Fibroblast of villous mesenchyme (primary cell): ENCODE results near the gene HMCN2. TPM values are rescaled to one million over a fixed set of nuclear protein-coding genes. Genes with fewer than 3 reads are reported as not detected.

Experiments
- DNase-seq: peaks from one replicate; pipeline ENCODE4 v3.0.0-alpha.2; 2010; ENCODE audit warnings: low read depth
- H3K4me3 ChIP-seq: 2 replicates; pipeline ENCODE4 v1.5.1; 2011; ENCODE audit warnings: low read depth, mild to moderate bottlenecking, low read length
- CTCF ChIP-seq: IDR thresholded peaks from 2 replicates; pipeline ENCODE4 v1.5.1; 2012; ENCODE audit warnings: low read depth, mild to moderate bottlenecking, low read length; ENCODE audit not compliant: insufficient read depth
- small RNA-seq: library from RNA; depleted of rRNA; stranded (forward); fragments of <200 nt; gene quantifications from one replicate; pipeline ENCODE3, GENCODE V24; 2012
- total RNA-seq: library from RNA; depleted of rRNA; stranded (reverse); fragments of >200 nt; gene quantifications from 2 replicates; pipeline ENCODE4 v1.2.3, GENCODE V29; 2012

HMCN2 gene
- total RNA-seq, 1 donor = not detected

DNA sequence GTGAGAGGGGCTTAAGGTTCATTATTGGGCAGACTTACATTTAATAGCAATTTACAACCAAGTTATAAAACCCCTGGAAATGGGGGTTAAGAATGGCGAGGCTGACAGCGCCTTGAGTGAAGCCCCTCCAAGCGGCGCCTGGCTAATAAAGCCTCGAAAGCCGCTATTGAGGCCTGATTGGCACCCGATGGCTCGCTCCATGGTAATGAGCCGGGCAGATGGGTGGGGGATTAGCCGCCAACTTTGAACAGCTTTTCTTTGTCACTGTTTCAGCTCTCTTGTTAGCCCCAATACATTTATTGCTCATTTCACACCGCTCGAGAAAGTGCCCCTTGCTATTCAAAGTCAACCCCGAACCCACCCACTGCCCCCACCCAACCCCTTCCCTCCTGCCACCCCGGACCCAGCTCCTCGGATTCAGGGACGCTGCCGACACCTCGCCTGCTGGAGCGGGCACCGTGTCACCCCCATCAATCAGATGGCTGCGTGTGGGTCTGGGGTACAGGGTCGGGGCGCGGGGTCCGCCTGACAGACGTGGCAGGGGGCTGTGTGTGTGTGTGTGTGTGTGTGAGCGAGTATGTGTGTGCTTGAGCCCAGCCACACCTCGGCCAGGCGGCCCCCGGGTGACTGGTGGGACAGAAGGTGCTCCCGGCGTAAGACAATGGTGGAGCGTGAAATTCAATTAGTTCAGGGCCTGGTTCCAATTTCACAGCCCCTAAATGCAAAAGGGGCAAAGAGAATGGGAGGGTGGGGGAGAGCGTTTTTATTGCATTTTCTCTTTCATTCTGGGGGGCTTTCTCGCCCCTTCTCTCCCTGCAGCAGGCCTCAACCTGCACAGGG is 213.4 kb downstream of the HMCN2 start:
- no peak overlapping the region for H3K4me3 ChIP-seq
- DNase-seq = no peak
- TF ChIP-seq CTCF = no peak

DNA sequence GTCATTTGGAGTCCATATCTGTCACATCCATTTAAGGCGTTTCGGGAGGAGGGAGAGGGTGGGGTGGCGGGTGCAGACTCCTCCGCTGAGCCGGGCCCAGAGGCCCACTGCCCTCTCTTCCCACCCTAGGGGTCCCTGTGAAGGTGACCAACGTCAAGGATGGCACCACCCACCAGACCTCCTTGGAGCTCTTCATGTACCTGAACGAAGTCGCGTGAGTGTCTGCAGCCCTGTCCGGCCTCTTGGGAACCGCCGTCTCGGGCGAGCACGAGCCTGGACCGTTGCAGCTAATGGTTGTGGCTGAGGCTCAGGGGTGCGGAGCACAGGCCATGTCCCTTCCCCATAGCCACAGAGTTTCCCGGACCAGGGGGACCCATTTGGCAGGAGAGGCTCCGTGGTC is 214.0 kb downstream of the HMCN2 start:
- no peak for TF ChIP-seq CTCF
- no peak overlapping the region for H3K4me3 ChIP-seq
- DNase-seq = no peak

DNA sequence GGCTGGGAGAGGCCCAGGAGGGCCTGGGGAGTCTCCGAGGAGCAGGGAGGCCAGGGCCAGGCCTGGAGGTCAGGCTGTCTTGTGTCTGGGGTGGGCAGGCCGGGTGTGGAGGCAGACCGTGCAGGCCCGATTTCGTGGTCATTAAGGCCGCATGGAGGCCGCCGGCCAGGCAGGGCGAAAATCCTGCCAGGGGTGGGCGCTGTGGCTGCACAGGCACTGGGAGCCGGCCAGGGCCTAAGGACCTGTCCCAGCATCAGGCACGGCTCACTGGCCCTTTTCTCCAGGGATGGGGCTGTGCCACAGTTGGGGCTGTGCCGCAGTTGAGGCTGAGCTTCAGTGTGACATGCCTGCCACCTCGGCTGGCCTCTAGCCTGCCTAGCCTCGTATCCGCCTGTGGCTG is 215.1 kb downstream of the HMCN2 start:
- peak; percentile 6 for TF ChIP-seq CTCF
- no peak for DNase-seq

DNA sequence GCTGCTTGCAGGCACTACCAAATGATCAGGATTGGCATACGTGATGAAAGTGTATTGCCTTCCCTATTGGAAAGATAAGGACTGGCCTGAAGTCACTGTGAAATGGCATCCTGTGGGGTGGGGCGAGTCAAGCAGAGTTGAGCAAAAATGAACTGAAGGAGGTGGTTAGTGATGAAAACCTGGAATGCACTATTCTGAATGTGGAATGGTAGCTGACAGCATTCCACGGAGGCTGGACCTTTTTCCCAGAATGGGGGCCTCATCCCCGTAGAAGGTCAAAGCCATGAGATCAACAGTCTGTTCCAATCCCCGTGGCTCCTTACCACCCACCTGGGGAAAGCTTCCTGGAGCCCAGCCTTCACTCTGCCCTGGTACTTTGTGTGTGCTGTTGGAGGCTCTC is 216.9 kb downstream of the HMCN2 start:
- no peak for DNase-seq
- no peak overlapping the region for H3K4me3 ChIP-seq
- no peak for TF ChIP-seq CTCF

More for the DNA sequence above, 215.1 kb downstream of the HMCN2 start:
- H3K4me3 ChIP-seq = no peak overlapping the region

DNA sequence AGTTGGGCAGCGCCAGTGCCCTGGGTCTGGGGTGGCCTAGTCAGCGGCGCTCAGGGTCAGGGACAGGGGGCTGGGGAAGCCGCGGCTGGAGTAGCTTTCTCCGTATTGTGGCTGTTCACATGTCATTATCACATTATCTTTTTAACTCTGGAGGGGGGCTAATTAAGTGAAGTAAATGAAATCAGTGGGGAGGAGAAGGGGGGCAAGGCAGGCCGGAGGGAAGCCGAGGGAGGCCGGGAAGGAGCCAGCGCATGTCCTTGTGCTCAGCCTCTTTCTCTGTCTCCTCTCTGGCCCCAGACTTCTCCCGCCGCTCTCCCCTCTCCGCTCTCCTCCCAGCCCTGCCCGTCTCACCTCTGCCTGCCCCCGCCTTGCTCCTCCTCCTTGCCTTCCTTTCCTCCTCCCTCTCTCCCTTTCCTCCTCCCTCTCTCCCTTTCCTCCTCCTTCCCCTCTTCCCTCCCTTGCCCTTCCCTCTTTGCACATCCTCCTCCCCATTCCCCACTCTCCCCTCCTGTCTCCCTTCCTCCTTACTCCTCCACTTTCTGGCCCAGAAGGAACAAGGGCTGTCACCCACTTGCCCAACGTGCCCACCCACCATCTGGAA is 217.9 kb downstream of the HMCN2 start:
- no peak for DNase-seq
- no peak overlapping the region for H3K4me3 ChIP-seq
- no peak for TF ChIP-seq CTCF

Small RNA genes lying within 50 kb of the gene (small RNA-seq; reads per million reads assigned to genes)
- not detected for gene RN7SL665P

Other genes with a start within 250 kb of the HMCN2 start
- gene FNBP1, start 222.6 kb upstream of the HMCN2 start, total RNA-seq = 41.9 and 45.1 TPM in 2 replicates
- 27.4 and 38.0 TPM in 2 replicates for gene GPR107, start 211.9 kb upstream of the HMCN2 start, total RNA-seq
- gene NCS1, start 93.4 kb upstream of the HMCN2 start, total RNA-seq = 30.0 and 42.7 TPM in 2 replicates
- 88.3 and 230 TPM in 2 replicates for gene ASS1, start 179.2 kb downstream of the HMCN2 start, total RNA-seq